HG02571 (cell line): ENCODE data around the gene ASAP2.

Experiments used
- ATAC-seq: cut with Tn5 transposase; IDR thresholded peaks from one replicate; pipeline ENCODE4 v1.9.1; 2021; ENCODE audit warnings: mild to moderate bottlenecking, moderate library complexity; ENCODE audit not compliant: unreplicated experiment

The ASAP2 gene

GRCh38 chr2:9341337-9341887 lies 134.8 kb downstream of the ASAP2 start:
- no peak for ATAC-seq

- no peak for ATAC-seq
Measured at GRCh38 chr2:9342659-9343058, 136.0 kb downstream of the ASAP2 start.

DNA sequence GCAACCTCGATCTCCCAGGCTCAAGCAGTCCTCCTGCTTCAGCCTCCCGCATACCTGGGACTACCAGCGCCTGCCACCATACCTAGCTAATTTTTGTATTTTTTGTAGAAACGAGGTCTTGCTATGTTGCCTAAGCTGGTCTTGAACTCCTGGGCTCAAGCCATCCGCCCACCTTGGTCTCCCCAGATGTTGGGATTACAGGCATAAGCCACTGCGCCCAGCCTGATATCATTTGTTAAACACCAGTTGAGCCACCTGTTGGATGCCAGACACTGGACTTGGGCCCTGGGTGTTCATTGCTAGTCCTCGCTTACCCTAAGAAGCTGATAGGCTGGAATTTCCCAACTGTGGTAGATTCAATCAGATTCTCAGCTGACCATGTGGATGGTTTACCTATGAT lies 136.9 kb downstream of the ASAP2 start:
- no peak for ATAC-seq

DNA sequence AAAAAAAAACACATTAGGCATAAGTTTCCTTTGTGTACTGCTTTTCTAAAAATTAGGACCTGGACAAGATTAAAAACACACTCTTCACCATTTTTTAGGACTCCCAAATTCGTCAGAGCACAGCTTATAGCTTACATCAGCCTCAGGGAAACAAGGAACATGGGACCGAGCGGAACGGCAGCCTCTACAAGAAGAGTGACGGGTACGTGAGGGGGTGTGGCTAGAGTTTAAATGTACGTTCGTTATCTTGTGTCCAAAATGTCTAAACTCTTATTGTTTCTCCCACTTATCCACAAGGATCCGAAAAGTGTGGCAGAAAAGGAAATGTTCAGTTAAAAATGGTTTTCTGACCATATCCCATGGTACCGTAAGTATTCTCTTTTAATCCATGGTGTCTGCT lies 137.8 kb downstream of the ASAP2 start:
- ATAC-seq = no peak

GRCh38 chr2:9345343-9345742 lies 138.7 kb downstream of the ASAP2 start:
- ATAC-seq = no peak

- no peak for ATAC-seq
Measured at GRCh38 chr2:9345997-9346396, 139.4 kb downstream of the ASAP2 start.

DNA sequence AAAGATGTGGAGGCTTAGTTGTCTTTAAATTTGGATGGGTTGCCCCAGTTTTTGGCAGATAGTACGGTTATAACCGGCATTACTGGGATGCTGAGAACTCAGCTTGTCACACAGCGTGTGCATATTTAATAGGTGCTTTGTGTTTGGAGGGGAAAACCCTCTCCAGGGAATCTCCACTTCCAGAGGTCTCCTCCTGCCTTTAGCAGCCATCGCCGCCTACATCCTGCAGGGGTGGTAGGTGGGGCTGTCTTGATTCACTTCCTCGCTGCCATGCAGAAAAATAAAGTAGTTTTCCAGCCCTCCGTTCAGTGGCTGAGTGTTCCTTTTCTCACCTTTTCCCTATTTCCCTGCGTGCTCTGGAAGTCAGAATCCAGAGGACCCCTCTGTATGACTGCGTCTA lies 140.3 kb downstream of the ASAP2 start:
- ATAC-seq = no peak

GRCh38 chr2:9347411-9347881 lies 140.8 kb downstream of the ASAP2 start:
- no peak for ATAC-seq

GRCh38 chr2:9354318-9354717 lies 147.7 kb downstream of the ASAP2 start:
- ATAC-seq = no peak

DNA sequence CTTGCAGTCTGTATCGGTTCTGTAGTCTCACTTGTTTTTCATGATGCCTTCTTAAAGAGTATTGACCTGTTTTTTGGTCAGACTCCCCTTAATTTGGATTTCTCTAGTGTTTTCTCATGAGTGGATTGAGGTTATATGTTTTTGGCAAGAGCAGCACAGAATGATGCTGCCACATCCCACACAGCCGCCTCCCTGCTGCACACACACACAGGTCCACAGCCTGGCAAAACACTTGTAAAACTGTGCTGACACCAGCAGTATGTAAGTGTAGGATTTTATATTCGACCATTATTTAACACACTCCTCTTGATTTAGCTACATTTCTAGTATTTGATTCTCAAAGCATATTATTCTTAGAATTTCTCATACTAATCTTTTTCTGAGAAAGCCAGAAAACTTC lies 148.7 kb downstream of the ASAP2 start:
- ATAC-seq = no peak

- ATAC-seq = no peak
Measured at GRCh38 chr2:9355716-9356115, 149.1 kb downstream of the ASAP2 start.

- no peak for ATAC-seq
Measured at GRCh38 chr2:9356261-9356660, 149.6 kb downstream of the ASAP2 start.

GRCh38 chr2:9358846-9359245 lies 152.2 kb downstream of the ASAP2 start:
- no peak for ATAC-seq

DNA sequence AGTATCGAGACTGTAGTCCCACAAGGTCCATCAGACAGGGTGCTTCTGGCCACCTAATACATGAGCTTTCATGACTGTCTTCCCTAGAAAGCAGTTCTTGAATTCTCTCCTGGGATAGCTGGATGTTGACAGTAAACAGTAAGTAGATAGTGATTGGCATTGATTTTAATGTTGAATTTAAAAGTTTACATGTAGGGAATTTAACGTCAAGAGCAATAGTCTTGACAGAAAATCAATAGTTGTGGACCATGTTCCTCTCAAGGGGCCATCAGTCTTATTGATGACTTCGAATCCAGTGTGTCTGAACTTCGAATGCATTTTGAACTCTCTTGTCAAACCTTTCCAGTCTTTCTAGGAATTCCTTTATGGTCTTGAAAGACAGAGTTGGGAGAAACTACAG lies 152.9 kb downstream of the ASAP2 start:
- ATAC-seq = no peak

DNA sequence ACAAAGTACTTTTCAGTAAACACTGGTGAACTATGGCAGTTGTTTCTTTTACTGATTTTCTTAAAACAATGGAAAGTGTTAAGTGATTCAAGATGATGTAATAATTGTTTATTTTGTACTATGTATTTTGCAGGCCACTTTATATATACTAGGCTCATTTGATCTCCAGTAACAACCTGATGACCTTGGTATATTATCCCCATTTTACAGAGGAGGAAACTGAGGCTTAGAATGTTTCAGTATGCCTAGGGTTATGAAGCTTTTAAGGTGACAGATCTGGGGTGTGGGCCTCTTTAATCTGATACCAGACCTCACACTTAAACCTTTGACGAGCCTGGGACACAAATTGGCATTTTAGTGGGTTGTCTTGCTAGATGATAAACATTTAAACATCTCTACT lies 153.5 kb downstream of the ASAP2 start:
- ATAC-seq = no peak

DNA sequence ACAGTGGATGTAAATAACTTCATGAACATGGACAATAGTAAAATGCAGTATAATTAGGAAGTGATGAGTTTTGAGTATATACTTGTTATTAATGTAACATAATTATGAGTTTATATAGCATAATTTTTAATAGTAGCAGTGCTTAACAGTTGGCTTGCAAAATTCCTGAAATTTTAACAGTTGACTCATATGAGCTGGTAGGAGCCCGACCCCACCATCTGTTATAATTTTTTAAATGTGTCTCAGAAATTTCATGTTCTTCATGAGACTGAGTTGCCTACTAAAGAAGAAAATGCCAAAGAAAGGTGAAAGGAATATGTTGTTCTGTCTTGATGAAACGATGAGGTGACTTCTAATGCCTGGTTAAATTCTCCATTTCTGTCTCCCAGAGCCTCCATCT lies 154.1 kb downstream of the ASAP2 start:
- ATAC-seq = no peak

DNA sequence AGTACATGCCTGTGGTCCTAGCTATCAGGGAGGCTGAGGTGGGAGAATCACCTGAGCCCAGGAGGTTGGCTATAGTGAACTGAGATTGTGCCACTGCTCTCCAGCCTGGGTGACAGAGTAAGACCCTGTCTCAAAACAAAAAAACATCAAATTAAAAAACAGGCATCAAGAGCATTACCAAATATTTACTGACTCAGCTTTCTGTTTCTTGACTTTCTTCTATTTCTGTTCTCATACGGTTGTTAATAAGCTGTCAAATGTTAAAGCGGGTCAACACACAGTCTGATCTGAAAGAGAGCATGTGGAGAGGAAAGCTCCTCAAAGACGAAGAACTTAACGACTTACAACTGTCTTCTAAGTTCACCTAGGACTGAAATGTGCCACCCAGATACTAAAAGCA lies 157.8 kb downstream of the ASAP2 start:
- no peak for ATAC-seq

DNA sequence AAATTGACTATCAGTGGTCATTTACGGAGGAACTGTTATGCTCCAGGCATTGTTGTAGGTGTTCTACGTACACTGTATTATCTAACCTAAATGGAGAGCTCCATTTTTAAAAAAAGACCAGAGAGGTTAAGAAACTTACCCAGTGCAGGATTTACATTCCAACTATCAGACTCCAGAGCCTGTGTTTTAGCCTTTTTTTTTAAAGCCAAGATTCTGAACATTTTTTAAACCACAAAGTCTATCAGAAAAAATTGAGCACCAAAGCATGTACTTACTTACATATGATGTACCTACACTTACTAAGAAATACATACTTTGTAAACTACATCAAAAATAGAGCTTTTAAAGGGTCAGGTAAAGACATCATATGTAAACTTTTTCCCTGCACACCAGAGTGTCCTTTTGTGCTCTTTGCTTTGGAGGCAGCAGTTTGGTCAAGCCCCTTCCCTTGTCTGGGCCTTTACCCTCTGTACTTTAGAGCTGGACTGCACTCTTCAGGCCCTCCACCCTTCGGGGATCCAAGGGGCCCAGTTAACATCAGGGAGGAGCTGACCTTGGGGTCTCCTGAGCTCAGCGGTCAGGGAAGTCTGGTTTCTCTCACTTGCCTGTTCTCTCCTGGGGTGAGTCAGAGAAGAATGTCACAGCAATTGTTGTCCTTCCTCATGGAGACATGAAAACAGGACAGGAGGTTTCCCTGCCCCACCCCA lies 158.3 kb downstream of the ASAP2 start:
- ATAC-seq = no peak

GRCh38 chr2:9365498-9366019 lies 158.9 kb downstream of the ASAP2 start:
- ATAC-seq = no peak

DNA sequence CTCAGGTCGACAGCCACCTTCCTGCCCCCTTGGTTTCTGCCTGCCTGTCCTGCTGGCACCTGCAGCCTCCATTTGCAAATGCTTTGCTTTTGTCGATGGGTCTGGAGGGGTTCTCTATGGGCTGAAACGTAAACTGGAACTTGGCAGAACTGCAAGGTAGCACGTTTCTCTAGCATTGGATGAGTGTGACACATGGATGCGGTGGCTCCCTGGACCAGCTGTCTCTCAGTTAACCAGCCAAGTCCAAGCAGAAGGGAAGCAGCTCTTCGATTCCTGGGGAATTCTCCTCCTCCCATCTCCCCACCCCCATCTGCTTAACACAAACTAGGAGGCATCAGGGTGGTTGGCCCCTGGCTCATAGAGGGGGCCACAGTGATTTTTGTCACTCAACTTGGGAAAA lies 159.4 kb downstream of the ASAP2 start:
- ATAC-seq = no peak

GRCh38 chr2:9370746-9371145 lies 164.1 kb downstream of the ASAP2 start:
- no peak for ATAC-seq

GRCh38 chr2:9373047-9373446 lies 166.4 kb downstream of the ASAP2 start:
- ATAC-seq = no peak

DNA sequence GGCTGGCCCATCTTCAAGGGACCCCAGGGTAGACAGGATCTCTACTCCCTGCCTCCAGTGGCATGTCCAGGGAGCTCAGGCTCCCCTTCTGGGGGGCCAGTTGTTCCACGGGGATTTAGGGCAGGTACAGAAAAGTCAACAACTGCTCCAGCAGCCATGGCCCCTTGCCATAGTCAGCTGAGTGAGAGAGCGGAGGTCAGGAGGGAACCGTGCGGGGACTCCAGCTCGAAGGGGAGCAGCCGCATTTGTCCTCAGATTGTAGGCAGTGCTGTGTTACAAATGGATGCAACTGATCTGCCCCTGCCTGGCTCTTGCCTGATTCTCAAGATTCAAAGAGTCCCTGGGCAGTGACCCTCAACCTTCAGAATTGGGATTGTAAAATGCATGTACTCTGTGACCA lies 166.9 kb downstream of the ASAP2 start:
- no peak for ATAC-seq
